C4-2B (cell line): Measurements from ENCODE around the gene MTFMT.
"Not testable (repeated sequence)": the region's sequence is repeated elsewhere in the genome, so short reads cannot be mapped to it uniquely, and the experiment has no call there.

Experiments
- H3K27ac ChIP-seq: fragments of 450-650 bp; 2 replicates; pipeline ENCODE4 v1.5.1; 2017
- ZFX ChIP-seq: fragments of 450-650 bp; IDR thresholded peaks from 2 replicates; pipeline ENCODE4 v1.6.1; 2017
- TF ChIP-seq, protein P1 (sequence below): fragments of 450-650 bp; conservative IDR thresholded peaks from 2 replicates; pipeline ENCODE4 v1.5.1; 2017; ENCODE audit warnings: mild to moderate bottlenecking

Gene MTFMT

DNA sequence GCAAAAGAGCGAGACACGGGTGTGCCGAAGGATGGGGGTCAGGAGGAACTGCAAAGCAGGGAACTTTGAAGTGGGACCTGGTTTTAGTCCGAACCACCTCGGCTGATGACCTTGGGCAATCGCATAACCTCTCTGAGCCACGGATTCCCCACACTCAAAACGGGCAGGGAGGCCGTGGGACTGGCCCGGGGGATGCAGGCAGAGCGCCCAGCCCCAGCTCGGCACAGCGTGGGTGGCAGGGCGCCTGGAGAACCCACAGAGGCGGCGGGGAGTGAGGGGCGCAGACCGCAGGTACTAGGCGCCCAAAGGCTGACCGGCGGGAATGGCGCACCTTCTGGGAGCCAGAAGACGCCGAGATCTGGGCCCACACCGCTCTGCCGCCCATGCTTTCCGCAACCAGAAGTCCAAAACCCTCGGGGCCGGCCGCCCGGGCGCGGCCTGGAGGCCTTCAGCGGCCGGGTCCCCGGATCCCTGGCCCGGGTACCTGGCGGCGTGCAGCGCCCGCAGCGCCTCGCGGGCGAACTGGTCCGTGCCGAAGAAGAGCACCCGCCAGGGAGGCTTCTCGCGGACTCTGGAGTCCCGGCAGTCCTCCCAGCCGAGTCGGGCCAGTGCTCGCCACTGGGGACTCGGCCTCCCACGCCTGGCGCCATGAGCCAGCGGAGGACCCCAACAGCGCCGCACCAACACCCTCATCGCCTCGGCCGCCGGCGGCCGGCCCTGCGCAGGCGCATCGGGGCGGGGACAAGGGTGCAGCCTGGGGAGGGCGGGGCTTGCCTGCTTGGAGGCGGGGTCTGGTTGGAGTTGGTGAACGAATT is at the start of gene MTFMT:
Gene MTFMT (minus strand): TSS at position 719 of the 815 bp plus-strand sequence. CDS start 26 bp downstream, at position 693.
- TF ChIP-seq ZFX = peak; percentile 95
- TF ChIP-seq, protein P1, sequence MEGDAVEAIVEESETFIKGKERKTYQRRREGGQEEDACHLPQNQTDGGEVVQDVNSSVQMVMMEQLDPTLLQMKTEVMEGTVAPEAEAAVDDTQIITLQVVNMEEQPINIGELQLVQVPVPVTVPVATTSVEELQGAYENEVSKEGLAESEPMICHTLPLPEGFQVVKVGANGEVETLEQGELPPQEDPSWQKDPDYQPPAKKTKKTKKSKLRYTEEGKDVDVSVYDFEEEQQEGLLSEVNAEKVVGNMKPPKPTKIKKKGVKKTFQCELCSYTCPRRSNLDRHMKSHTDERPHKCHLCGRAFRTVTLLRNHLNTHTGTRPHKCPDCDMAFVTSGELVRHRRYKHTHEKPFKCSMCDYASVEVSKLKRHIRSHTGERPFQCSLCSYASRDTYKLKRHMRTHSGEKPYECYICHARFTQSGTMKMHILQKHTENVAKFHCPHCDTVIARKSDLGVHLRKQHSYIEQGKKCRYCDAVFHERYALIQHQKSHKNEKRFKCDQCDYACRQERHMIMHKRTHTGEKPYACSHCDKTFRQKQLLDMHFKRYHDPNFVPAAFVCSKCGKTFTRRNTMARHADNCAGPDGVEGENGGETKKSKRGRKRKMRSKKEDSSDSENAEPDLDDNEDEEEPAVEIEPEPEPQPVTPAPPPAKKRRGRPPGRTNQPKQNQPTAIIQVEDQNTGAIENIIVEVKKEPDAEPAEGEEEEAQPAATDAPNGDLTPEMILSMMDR = peak; percentile 20

GRCh38 chr15:65077981-65078352 is 48.5 kb upstream of the MTFMT start:
- H3K27ac ChIP-seq = no peak overlapping the region

More for the DNA sequence above, at the start of gene MTFMT:
- H3K27ac ChIP-seq = peak within 1 kb of the TSS; percentile 79

DNA sequence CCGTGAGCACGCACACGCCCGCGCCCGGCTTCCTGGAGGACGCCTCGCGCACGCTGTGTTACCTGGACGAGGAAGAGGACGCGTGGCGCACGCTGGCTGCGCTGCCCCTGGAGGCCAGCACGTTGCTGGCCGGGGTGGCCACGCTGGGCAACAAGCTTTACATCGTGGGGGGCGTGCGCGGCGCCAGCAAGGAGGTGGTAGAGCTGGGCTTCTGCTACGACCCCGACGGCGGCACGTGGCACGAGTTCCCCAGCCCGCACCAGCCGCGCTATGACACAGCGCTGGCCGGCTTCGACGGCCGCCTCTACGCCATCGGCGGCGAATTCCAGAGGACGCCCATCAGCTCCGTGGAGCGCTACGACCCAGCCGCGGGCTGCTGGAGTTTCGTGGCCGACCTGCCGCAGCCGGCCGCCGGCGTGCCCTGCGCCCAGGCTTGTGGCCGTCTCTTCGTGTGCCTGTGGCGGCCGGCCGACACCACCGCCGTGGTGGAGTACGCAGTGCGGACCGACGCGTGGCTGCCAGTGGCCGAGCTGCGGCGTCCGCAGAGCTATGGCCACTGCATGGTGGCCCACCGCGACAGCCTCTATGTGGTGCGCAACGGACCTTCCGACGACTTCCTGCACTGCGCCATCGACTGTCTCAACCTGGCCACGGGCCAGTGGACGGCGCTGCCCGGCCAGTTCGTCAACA is 48.0 kb upstream of the MTFMT start:
- TF ChIP-seq ZFX = no peak
- TF ChIP-seq, protein P1 = no peak
- H3K27ac ChIP-seq = no peak overlapping the region

More at GRCh38 chr15:65077981-65078352, 48.5 kb upstream of the MTFMT start:
- TF ChIP-seq ZFX = no peak
- TF ChIP-seq, protein P1 = peak; percentile 77

DNA sequence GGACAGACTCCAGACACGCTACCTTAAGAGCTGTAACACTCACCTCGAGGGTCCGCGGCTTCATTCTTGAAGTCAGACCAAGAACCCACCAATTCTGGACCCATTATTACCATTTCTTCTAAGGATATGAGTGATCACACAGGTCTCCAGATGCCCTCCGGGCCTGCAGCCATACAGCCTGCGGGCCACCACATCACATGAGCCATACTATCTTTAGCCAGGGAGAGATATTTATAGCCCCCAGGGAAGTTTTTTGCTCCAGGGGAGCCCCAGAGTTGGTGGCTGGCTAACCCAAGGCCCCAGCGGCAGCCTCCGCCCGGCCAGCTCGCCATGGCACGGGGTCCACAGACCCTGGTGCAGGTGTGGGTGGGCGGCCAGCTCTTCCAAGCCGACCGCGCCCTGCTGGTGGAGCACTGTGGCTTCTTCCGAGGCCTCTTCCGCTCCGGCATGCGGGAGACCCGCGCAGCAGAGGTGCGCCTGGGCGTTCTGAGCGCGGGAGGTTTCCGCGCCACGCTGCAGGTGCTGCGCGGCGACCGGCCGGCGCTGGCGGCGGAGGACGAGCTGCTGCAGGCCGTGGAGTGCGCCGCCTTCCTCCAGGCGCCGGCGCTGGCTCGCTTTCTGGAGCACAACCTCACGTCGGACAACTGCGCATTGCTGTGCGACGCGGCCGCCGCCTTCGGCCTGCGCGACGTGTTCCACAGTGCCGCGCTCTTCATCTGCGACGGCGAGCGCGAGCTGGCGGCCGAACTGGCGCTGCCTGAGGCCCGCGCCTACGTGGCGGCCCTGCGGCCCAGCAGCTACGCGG is 47.2 kb upstream of the MTFMT start, which contains the start of gene KBTBD13:
Gene KBTBD13 (plus strand): TSS at position 261 of the 805 bp plus-strand sequence. CDS start 70 bp downstream, at position 331.
- TF ChIP-seq ZFX = no peak
- TF ChIP-seq, protein P1 = no peak
- H3K27ac ChIP-seq = no peak within 1 kb of the TSS

DNA sequence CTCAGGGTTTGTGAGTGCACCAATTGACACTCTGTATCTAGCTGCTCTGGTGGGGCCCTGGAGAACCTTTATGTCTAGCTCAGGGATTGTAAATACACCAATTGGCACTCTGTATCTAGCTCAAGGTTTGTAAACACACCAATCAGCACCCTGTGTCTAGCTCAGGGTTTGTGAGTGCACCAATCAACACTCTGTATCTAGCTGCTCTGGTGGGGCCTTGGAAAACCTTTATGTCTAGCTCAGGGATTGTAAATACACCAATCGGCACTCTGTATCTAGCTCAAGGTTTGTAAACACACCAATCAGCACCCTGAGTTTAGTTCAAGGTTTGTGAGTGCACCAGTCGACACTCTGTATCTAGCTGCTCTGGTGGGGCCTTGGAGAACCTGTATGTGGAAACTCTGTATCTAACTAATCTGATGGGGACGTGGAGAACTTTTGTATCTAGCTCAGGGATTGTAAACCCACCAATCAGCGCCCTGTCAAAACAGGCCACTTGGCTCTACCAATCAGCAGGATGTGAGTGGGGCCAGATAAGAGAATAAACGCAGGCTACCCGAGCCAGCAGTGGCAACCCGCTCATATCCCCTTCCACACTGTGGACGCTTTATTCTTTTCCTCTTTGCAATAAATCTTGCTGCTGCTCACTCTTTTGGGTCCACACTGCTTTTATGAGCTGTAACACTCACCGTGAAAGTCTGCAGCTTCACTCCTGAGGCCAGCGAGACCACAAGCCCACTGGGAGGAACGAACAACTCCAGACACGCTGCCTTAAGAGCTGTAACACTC is 46.4 kb upstream of the MTFMT start:
- H3K27ac ChIP-seq = not testable (repeated sequence)

DNA sequence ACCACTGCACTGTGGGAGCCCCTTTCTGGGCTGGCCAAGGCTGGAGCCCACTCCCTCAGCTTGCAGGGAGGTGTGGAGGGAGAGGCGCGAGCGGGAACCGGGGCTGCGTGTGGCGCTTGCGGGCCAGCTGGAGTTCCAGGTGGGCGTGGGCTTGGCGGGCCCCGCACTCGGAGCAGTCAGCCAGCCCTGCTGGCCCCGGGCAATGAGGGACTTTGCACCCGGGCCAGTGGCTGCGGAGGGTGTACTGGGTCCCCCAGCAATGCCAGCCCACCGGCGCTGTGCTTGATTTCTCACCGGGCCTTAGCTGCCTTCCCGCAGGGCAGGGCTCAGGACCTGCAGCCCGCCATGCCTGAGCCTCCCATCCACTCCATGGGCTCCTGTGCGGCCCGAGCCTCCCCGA is 45.5 kb upstream of the MTFMT start:
- H3K27ac ChIP-seq = not testable (repeated sequence)

- no peak overlapping the region for H3K27ac ChIP-seq
- TF ChIP-seq, protein P1 = no peak
- TF ChIP-seq ZFX = no peak
Observed at GRCh38 chr15:65072617-65073016, 43.2 kb upstream of the MTFMT start.
